ENCODE measurements around the gene CTRB2.

Gene CTRB2

DNA sequence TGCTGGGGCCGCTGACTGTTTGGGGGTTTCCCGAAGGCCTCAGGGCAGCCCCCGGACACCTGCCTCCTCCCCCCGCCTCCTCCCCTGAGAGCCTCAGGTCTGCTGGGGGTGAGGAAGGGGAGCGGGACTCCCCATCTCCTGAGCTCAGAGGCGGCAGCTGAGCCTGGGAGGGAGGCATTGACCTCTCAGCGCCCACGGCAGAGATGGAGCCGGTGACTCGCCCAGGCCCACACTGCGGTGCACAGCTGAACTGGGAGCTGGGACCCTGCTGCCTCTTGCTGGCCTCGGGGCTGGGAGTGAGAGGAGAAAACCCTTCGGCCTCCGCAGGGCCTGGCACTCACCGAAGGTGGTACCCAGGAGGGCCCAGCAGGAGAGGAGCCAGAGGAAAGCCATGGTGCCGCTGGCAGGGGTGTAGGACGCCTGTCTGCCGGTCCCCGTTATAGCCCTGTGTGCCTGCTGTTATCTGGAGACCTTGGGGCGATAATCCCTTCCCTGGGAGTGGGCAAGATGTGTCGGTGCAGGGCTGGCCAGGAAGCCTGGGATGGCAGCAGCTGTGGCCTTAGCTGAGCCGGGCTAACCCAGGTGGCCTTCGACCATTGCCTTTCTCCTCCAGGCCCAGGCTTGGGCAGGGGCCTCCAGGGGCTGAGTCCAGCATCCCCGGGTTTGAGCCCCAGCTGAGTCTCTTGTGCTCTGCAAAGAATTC is at the start of gene CTRB2:
CTRB2 (minus strand) TSS at position 413 of the 703 bp plus-strand sequence; CDS start at position 393, 20 bp downstream.
- no peak for DNase-seq (ENCODE audit: low read depth in 3 of 3)

DNA sequence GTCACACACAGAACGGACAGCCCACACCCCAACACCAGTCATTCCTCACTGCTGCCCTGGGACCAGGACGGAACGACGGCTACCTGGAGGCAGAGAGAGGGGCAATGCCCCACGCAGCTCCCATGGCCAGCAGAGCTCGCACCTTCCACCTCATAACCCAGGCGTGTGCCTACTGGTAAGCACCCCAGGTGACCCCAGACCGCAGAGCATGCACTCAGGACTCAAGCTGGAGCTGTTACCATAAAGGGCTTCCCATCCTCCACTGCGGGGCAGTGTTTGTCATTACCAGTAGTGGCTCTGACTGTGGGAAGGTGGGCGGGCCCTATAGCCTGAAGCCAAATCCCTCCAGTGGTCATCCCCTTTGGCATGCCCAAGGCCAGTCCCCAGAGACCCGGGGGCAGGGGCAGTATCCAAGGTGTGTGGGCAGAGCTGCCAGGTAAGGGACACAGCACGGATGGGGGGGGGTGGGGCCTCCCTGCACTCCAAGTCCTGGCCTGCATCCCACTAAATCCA is 49.2 kb upstream of the CTRB2 start:
- no peak for DNase-seq (ENCODE audit: low read depth in 3 of 3)

DNA sequence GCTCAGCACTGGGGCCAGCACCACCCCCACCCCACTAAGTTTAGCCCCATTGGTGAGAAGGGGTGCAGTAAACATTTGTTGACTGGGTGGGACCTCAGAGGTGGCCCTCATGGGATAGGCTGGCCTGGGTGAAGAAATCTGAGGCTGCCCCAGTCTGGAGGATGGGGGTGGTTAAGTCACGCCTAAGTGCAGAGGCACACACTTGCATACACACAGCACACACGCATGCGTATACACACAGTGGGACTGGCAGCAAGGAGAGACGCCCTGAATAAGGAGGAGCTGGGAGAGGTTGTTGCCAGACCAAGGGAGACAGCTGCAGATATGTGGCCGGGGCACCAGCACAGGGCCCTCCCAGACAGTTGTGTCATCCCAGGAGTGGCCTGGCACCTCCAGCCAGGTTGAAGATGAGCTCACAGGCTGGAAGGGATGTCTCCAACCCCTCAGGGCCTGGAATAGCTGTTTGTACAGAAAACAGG is 47.4 kb upstream of the CTRB2 start:
- no peak for DNase-seq (ENCODE audit: low read depth in 3 of 3)

DNA sequence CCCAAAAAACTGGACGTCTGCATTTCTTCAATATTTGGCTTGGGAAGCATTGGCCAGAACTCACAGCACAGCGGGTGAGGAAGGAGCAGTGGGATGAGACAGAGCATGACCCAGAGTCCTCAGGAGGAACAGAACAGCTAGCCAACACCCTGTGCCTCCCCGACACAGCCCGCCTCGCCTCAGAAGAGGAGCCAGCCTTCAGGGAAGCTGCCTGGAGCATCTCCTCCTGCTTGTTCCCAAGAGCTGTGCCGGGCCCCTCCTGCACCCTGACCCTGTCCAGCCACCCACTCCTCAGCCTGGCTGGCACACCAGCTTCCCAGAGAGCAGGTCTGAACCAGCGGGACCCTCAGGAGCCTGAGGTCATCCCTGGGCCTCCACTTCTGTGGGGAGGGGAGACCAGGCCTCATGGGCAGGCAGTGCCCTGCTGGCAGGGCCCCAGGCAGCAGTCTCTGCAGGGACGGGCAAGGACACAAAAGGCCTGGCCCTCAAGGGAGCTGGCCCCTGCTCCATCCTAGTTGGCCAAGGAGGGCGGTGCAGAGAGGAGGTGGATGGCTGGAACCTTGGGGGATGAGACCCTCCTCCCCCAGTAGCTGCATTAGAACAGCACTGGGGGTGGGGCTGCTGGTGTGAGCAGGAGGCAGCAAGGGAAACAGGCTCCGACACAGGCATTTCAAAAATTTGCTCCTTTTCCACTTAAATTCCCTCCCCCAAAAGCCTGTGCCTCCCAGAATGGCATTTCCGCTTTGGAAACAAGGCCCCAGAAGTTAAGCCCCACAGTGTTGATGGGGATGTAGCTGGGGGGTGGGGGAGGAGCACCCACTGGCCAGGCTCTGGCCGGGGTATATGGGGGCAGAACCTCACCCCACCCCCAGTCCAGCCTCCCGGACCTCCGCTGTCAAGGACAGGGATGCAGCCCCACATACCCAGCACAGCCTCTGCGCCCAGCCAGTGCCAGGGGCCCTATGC is 46.3 kb upstream of the CTRB2 start:
- DNase-seq (ENCODE audit: low read depth in 3 of 3) = no peak

GRCh38 chr16:75252049-75252864 is 45.3 kb upstream of the CTRB2 start:
- no peak for DNase-seq (ENCODE audit: low read depth in 3 of 3)

DNA sequence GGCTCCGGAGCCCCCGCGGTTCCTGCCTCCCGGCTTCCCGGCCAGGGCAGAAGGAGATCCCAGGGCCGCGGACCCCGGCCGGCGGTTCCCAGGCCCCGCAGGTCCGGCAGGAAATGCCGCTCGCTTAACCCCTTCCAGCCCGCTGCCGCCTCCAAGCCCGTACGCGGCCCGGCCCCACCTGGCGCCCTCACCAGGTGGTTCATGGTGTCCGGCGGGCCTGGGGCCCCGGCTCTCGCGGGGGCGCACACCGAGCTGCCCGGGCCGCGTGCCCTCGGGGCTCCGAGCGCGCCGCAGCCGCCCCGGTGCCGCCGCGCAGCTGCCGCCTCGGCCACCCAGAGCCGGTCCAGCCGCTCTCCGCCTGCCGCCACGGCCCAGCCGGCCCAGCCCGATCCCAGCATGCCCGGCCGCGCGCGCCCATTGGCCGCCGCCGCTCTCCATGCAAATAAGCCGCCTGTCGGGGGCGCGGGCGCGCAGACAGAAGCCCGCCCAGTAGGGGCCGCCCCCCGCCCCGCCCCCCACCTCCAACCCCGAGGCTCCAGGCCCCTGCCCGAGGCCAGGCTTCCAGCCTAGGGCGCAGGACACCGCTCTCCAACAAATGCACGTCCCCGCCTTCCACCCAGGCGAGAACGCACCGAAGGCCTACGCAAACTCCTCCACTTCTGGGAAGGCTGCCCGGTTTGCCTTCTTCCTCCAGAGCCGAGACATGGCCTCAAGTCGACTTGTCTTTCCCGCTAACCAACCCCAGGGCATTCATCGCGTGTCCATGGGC is 44.5 kb upstream of the CTRB2 start, which contains the start of gene BCAR1:
BCAR1 (minus strand) TSS at position 345 of the 769 bp plus-strand sequence; CDS start at position 203, 142 bp downstream.
- DNase-seq (ENCODE audit: low read depth in 3 of 3) = no peak

DNA sequence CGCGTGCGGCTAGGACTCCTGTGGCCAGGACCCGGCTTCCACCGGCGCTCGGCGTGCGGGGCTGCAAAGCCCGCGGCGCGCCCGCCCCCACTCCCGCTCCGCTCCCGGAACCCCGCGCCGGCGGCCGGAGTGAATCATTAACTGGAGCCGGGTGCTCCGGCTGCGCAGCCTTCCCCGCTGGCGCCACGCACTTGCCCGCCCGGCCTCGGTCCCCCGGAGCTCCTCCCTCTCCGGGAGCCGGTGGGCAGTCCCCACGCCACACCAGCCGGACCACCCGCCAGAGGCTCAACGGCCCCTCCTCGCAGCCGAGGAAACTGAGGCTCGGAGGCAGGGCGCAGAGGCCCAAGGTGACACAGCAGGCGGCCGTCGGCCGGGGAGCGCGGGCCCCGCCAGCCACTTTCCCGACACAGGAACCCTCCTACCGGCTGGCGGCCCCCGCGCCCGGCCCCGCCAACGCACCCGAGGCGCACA is 43.9 kb upstream of the CTRB2 start:
- no peak for DNase-seq (ENCODE audit: low read depth in 3 of 3)

DNA sequence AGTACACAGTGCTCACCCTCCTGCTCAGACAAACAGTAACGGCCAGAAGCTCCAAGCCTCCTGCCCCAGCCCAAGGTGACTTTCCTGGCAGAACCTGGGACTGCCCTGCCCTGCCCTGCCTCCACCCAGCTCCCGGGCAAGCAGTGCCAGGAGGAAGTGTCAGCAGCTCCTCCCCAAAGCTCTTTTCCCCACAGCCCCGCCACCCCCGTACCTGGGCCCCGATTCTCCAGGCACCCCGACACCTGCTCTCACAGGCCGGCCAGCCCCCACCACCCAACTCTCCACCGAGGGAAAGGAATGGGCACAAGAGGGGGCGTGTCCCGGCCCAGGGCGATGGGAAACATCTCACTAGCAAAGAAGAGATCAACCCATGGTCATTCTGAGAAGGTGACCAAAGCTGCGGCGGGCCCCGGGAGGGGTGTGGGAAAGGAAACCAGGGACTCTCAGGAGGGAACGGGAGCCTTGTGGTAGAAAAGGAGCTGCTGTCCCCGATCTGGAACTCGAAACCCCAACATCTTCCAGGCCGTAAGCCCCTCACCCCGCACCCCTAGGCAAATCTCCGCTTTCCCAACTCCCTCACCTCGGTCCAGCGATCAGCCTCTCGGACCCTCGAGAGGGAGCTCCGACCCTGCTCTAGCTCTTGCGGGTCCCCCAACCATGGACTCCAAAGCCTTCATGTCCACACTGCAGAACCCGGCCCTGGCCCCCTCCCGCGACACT is 43.3 kb upstream of the CTRB2 start:
- no peak for DNase-seq (ENCODE audit: low read depth in 3 of 3)

DNA sequence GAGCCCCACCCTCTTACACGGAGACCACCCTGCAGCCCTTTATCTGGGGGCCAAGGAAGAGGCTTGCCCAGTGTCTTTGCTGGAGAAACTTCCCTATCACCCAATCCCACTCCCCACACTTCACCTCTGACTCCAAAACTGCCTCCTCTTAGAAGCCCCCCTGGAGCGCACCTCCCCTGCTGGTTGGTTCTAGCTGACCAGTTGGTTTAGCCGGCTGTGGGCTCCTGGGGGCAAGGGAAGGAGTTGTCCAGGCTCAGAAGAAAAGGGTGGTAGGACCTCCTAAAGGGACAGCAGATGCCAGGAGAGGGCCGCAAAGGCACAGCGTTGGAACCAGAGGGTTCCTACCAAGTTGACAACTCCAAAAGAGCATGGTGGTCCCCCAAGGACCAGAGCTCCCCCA is 42.5 kb upstream of the CTRB2 start:
- DNase-seq (ENCODE audit: low read depth in 3 of 3) = no peak

DNA sequence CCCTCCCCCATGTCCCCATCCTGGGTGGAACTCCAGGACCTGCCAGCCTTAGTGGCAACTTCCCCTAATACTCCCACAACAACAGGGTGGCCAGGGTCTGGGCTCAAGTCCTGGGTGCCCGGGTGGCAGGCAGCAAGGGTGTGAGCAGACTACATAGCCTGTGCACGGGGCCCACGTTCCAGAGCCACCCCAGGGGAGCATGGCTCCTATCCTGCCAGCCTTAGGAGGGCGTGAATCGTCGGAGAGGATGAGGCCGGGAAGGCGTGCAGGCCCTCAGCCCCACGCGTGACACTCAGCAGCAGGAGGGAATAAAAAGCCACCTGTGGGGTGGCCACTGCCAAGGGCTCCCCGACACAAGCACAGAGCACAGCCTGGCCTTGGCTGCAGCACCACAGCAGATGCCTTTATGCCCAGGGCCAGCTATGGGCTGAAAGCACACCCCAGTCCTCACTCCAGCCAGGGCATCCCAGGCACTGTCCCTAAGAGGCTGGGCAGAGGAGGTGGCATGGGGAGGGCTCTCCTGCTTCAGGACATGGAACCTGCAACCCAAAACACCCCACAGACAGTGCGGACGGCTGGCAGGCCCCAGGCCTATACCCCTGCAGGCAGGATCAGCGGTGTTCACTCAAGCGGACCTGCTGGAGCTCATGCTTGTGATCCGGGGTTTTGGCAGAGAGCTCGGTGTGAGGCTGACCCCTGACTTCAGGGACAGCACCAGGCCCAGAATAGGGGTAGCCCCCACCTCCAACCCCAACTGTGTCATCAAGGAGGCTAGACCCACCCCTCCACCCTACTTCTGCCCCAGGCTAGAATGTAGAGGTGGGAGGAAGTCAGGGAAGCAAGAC is 41.8 kb upstream of the CTRB2 start:
- DNase-seq (ENCODE audit: low read depth in 3 of 3) = no peak

- DNase-seq (ENCODE audit: low read depth in 3 of 3) = no peak
These were observed 41.2 kb upstream of the CTRB2 start for GRCh38 chr16:75248142-75248535.

GRCh38 chr16:75247249-75247648 is 40.3 kb upstream of the CTRB2 start:
- no peak for DNase-seq (ENCODE audit: low read depth in 3 of 3)

- DNase-seq (ENCODE audit: low read depth in 3 of 3) = no peak
These were observed 39.7 kb upstream of the CTRB2 start for GRCh38 chr16:75246504-75247205.

DNA sequence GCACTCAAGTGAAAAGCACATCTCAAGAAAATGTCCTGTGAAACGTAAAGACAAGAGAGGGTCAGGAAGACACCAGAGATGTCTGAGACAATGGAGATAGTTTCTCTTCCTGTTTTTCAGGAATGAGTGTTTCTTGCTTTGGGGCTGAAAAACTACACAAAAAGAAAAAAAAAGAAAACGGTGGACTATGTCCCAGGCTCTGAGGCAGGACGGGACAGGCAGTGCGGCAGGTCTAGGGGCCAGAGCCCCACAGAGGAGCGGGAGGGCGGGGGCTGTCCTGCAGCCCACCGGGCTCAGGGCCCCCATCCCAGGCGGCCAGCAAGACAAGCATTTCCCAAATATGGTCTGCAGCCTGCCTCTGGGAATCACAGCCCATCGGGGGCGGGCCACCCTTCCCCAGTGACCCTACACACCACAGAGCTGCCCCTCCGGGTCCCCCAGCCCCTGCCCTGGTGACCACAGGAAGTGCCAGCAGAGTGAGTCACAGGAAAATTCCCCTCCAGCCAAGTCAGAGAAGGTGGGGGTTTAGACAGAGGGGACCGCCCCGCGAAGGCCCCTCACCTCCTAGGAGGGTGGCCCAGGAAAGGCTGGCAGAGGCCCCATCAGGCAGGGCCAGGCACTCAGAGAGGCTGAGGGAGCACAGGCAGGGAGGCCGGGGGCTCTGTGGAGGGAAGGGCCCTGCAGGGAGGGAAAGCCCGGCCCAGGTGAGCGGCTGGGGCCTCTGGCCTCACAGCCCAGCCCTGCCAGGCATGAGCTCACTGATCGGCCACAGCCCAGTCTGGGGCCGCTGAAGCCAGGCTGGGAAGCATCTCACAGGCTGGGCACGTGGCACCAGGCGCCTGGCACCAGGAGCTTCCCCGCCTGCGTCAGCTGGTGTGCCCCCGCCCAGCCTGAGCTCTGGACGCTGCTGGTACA is 38.1 kb upstream of the CTRB2 start:
- DNase-seq (ENCODE audit: low read depth in 3 of 3) = no peak

DNA sequence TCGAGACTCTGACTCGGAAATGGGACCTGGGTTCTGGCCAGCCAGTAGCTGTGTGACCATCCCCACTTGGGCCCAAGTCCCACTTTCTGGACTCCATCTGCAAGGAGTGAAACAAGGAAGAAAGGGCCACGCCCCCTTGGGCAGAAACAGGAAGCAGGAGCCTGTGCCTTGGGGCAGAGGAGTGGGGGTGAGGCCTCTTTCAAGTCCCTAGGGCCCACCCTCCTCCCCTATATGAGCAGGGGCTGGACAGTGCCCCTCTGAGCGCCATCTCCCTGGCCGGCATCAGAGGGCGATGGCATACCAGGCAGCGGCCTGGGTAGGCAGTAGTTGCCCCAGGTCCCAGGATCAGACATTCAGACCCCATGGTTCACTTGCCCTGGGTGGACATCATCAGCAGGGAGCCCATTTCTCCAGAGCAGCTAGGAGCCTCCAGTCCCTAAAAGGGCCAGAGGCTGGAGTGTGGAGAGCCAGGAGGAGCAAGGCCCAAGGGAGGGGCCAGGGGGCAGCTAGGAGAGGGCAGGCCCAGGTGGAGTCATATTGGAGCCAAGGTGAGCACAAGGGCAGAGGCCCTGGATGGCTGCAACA is 37.4 kb upstream of the CTRB2 start:
- no peak for DNase-seq (ENCODE audit: low read depth in 3 of 3)

GRCh38 chr16:75243667-75244224 is 36.8 kb upstream of the CTRB2 start:
- no peak for DNase-seq (ENCODE audit: low read depth in 3 of 3)

Data from stimulated activated CD4-positive, alpha-beta T cell treated with anti-CD3 and anti-CD28 coated beads, TNF-alpha, amount 100 ng/mL, for 4 hours (primary cell).